ENCODE measurements around the gene GNA14. TPM values are rescaled to one million over a fixed set of nuclear protein-coding genes. Genes with fewer than 3 reads are reported as not detected.

GNA14 gene
- polyA plus RNA-seq, 2 of the 4 experiments (the other 2 are of a cell fraction) = 0.04 to 0.06 TPM

GRCh38 chr9:77563174-77563573 lies 84.9 kb downstream of the GNA14 start:
- 36% methylated on average over 1 of the region's 1 CpG for WGBS (ENCODE audit: missing lambda C conversion rate)
- Histone ChIP-seq H3K4me1 (no peaks in the 10 kb centered on the region), H3K4me3 (no peak overlapping the region), H3K4me2 (no peak overlapping the region), H3K27ac (no peak overlapping the region), H3K9me3 (no peaks in the 10 kb centered on the region)
- DNase-seq (ENCODE audit: low read depth in 1 of 2, low spot score in 1 of 2) = no peak
- no peak for TF ChIP-seq PBX3 (IDR thresholded peaks at IDR 0.05)
- no peak for TF ChIP-seq MYC (IDR thresholded peaks at IDR 0.05; ENCODE audit: borderline replicate concordance, low read length)
- no peak for TF ChIP-seq RNF2 (IDR thresholded peaks at IDR 0.05; ENCODE audit: borderline replicate concordance, low read depth)
- TF ChIP-seq, protein P1, sequence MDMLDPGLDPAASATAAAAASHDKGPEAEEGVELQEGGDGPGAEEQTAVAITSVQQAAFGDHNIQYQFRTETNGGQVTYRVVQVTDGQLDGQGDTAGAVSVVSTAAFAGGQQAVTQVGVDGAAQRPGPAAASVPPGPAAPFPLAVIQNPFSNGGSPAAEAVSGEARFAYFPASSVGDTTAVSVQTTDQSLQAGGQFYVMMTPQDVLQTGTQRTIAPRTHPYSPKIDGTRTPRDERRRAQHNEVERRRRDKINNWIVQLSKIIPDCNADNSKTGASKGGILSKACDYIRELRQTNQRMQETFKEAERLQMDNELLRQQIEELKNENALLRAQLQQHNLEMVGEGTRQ (IDR thresholded peaks at IDR 0.05) = no peak
- TF ChIP-seq, protein P2, sequence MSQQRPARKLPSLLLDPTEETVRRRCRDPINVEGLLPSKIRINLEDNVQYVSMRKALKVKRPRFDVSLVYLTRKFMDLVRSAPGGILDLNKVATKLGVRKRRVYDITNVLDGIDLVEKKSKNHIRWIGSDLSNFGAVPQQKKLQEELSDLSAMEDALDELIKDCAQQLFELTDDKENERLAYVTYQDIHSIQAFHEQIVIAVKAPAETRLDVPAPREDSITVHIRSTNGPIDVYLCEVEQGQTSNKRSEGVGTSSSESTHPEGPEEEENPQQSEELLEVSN (IDR thresholded peaks at IDR 0.05; ENCODE audit: borderline replicate concordance, low read depth) = no peak
- TF ChIP-seq TP53 (CRISPR knock-in tag; IDR thresholded peaks at IDR 0.05) = no peak
- TF ChIP-seq, protein P3, sequence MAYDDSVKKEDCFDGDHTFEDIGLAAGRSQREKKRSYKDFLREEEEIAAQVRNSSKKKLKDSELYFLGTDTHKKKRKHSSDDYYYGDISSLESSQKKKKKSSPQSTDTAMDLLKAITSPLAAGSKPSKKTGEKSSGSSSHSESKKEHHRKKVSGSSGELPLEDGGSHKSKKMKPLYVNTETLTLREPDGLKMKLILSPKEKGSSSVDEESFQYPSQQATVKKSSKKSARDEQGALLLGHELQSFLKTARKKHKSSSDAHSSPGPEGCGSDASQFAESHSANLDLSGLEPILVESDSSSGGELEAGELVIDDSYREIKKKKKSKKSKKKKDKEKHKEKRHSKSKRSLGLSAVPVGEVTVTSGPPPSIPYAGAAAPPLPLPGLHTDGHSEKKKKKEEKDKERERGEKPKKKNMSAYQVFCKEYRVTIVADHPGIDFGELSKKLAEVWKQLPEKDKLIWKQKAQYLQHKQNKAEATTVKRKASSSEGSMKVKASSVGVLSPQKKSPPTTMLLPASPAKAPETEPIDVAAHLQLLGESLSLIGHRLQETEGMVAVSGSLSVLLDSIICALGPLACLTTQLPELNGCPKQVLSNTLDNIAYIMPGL (CRISPR knock-in tag; IDR thresholded peaks at IDR 0.05; ENCODE audit: borderline replicate concordance) = no peak
- no peak for TF ChIP-seq RCOR1 (IDR thresholded peaks at IDR 0.05; ENCODE audit: low read depth, low read length)
- no peak for TF ChIP-seq SREBF2 (IDR thresholded peaks at IDR 0.05)
- no peak for TF ChIP-seq KDM1A (IDR thresholded peaks at IDR 0.05; ENCODE audit: low read depth)
- no peak for TF ChIP-seq CBX8 (IDR thresholded peaks at IDR 0.05)
- TF ChIP-seq FOXS1 (CRISPR knock-in tag; IDR thresholded peaks at IDR 0.05) = no peak
- no peak for TF ChIP-seq HEYL (CRISPR knock-in tag; IDR thresholded peaks at IDR 0.05)
- no peak for TF ChIP-seq BCL3 (IDR thresholded peaks at IDR 0.05)
- no peak for TF ChIP-seq EHF (CRISPR knock-in tag; IDR thresholded peaks at IDR 0.05)
- no peak for ATAC-seq
- POLR2A ChIA-PET = no interaction called here
- FAIRE-seq = no peak
- CTCF ChIA-PET = interaction anchor here (1.4 kb wide), 1 partner anchor 10 kb away, joined by 4 read pairs; no protein-coding TSS in a partner anchor

- no peak overlapping the region for H3K4me3 ChIP-seq
- DNase-seq (ENCODE audit: low read depth in 1 of 2, low spot score in 1 of 2) = no peak
- TF ChIP-seq MAFK (IDR thresholded peaks at IDR 0.05; ENCODE audit: partially characterized antibody) (peak; percentile 22), BHLHE40 (IDR thresholded peaks at IDR 0.05; ENCODE audit: low read depth, low read length) (no peak)
- ChIA-PET CTCF (interaction anchor here (1.3 to 1.4 kb wide), 2 partner anchors 11 to 105 kb away, joined by 4 read pairs; no protein-coding TSS in a partner anchor), POLR2A (no interaction called here)
- ATAC-seq = no peak
- H3K27ac ChIP-seq = no peak overlapping the region
- 41% methylated on average over 6 of the region's 6 CpGs for WGBS (ENCODE audit: missing lambda C conversion rate)
- no peaks in the 10 kb centered on the region for H3K9me3 ChIP-seq
- no peak for FAIRE-seq
- no peaks in the 10 kb centered on the region for H3K4me1 ChIP-seq
- no peak overlapping the region for H3K4me2 ChIP-seq
Measured at GRCh38 chr9:77562019-77562748, 85.9 kb downstream of the GNA14 start.
